ENCODE results near the gene CA5A. TPM values are rescaled to one million over a fixed set of nuclear protein-coding genes. Genes with fewer than 3 reads are reported as not detected.

Gene CA5A
- total and polyA plus RNA-seq, 2 of the 13 experiments (the other 11 are each of a cell fraction or from before 2014, with no cell fraction given): 66.8 to 106 TPM

DNA sequence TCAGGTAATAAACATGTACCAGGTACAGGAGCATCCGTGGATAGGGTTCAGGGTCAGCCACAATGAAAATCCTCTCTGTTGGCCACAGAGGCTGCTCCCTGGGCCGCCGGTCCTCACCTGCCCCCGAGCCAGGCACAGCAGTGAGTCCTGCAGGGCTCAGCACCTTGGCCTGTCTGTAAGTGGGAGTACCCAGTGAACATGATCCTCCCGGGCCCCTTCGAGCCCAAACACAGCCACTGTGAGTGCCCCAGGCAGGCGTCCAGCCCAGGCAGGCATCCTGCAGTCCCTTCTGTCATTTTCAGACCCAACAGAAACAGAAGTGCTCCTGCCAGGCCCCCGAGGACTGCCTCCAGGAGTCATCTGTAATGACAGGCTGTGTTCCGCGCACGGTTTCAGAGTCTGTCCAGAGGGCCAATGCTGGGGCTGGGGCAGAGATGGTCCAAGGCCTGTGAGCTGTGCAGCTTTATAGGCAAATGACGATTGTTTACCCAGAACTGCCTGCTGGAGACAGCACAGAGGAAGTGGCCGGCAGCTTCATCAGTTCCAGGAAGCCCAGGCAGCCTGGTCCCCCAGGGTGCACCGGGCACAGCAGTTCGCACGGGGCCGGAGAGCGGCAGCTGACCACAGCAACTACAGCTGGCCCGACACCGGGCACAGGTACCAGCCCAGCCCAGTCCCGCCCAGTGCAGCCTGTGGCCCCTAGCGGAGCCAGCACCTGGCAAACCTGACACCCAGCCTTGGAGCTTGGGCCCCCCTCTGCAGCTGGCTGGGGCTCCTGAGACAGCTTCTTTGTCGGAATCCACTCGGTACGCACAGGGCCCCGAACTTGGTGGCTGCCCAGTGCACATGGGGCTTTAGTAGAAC lies 80.2 kb downstream of the CA5A start (continued):
- TF ChIP-seq, protein P1, sequence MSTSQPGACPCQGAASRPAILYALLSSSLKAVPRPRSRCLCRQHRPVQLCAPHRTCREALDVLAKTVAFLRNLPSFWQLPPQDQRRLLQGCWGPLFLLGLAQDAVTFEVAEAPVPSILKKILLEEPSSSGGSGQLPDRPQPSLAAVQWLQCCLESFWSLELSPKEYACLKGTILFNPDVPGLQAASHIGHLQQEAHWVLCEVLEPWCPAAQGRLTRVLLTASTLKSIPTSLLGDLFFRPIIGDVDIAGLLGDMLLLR (CRISPR knock-in tag; IDR thresholded peaks at IDR 0.05): peak; percentile 43; the same call in 1 of the 2 replicates
- TF ChIP-seq SIN3B (IDR thresholded peaks at IDR 0.05; ENCODE audit: low read length): no peak
- TF ChIP-seq ZMYM2 (CRISPR knock-in tag; IDR thresholded peaks at IDR 0.05): no peak
- no peak for TF ChIP-seq ATRX (CRISPR knock-in tag; IDR thresholded peaks at IDR 0.05; ENCODE audit: borderline replicate concordance)
- TF ChIP-seq, protein P2, sequence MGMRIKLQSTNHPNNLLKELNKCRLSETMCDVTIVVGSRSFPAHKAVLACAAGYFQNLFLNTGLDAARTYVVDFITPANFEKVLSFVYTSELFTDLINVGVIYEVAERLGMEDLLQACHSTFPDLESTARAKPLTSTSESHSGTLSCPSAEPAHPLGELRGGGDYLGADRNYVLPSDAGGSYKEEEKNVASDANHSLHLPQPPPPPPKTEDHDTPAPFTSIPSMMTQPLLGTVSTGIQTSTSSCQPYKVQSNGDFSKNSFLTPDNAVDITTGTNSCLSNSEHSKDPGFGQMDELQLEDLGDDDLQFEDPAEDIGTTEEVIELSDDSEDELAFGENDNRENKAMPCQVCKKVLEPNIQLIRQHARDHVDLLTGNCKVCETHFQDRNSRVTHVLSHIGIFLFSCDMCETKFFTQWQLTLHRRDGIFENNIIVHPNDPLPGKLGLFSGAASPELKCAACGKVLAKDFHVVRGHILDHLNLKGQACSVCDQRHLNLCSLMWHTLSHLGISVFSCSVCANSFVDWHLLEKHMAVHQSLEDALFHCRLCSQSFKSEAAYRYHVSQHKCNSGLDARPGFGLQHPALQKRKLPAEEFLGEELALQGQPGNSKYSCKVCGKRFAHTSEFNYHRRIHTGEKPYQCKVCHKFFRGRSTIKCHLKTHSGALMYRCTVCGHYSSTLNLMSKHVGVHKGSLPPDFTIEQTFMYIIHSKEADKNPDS (CRISPR knock-in tag; IDR thresholded peaks at IDR 0.05): peak; percentile 74; the same call in 1 of the 2 replicates
- no peak for TF ChIP-seq SOX6 (IDR thresholded peaks at IDR 0.05)
- peak; percentile 63 for TF ChIP-seq SOX6 (CRISPR knock-in tag; IDR thresholded peaks at IDR 0.05)
- TF ChIP-seq SMAD3 (CRISPR knock-in tag; IDR thresholded peaks at IDR 0.05): 0 out of 2 replicates have a peak, but pooled peaks have one; percentile 53
- 0 out of 2 replicates have a peak, but pooled peaks have one; percentile 12 for TF ChIP-seq MYPOP (CRISPR knock-in tag; IDR thresholded peaks at IDR 0.05)
- no peak for TF ChIP-seq ZC3H4 (CRISPR knock-in tag; IDR thresholded peaks at IDR 0.05; ENCODE audit: borderline replicate concordance)
- no peak for TF ChIP-seq NR2C2 (CRISPR knock-in tag; IDR thresholded peaks at IDR 0.05; ENCODE audit: borderline replicate concordance)
- no peak; the same call in 1 of the 2 replicates for TF ChIP-seq ZNF136 (CRISPR knock-in tag; IDR thresholded peaks at IDR 0.05; ENCODE audit: low read depth)
- peak; percentile 50 for TF ChIP-seq DR1 (CRISPR knock-in tag; IDR thresholded peaks at IDR 0.05)
- TF ChIP-seq RFXANK (CRISPR knock-in tag; IDR thresholded peaks at IDR 0.05): no peak
- TF ChIP-seq SP2 (CRISPR knock-in tag; IDR thresholded peaks at IDR 0.05): peak; percentile 40; the same call in 1 of the 2 replicates
- TF ChIP-seq TMF1 (CRISPR knock-in tag; IDR thresholded peaks at IDR 0.05; ENCODE audit: low read depth): no peak
- TF ChIP-seq THYN1 (CRISPR knock-in tag; IDR thresholded peaks at IDR 0.05; ENCODE audit: borderline replicate concordance, low read depth): no peak
- no peak for TF ChIP-seq BRF2 (CRISPR knock-in tag; IDR thresholded peaks at IDR 0.05)
- TF ChIP-seq NPAS2 (CRISPR knock-in tag; IDR thresholded peaks at IDR 0.05; ENCODE audit: borderline replicate concordance): no peak
- TF ChIP-seq ARID5B (CRISPR knock-in tag; IDR thresholded peaks at IDR 0.05): peak; percentile 79
- no peak for TF ChIP-seq JUND (CRISPR knock-in tag; IDR thresholded peaks at IDR 0.05)
